Measurements from ENCODE around the gene ELANE. TPM values are rescaled to one million over a fixed set of nuclear protein-coding genes. Genes with fewer than 3 reads are reported as not detected.

ELANE gene
- total and polyA plus RNA-seq, 9 of the 15 experiments (the other 6 are each of a cell fraction or from before 2014, with no cell fraction given) = not detected

DNA sequence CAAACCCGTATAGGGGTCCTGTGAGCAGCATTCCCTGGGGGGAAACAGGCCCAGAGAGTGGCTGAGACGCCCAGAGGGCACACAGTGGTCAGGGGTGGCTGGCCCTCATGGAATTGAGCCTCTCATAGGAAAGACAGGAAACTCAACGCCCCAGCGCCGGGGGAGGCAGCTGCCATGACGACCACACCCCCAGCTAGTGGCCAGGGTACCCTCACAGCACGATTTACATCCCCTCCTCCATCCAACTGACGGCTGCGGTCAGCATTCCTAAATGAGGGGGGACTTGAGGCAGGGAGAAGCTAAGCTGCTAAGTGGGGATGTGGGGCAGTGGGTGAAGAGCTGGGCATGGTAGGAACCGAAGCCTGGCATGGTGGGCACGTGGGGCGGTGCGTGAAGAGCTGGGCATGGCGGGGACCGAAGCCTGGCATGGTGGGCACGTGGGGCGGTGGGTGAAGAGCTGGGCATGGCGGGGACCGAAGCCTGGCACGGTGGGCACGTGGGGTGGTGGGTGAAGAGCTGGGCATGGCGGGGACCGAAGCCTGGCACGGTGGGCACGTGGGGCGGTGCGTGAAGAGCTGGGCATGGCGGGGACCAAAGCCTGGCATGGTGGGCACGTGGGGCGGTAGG, 30.9 kb downstream of the ELANE start:
- Histone ChIP-seq H4K20me1 (replicated peaks; ENCODE audit: control insufficient read depth, insufficient read depth, low read length) (no peaks in the 10 kb centered on the region; the same call in 1 of the 2 replicates), H2AFZ (ENCODE audit: low read depth, low read length) (no peak overlapping the region), H3K9me3 (replicated peaks; ENCODE audit: control insufficient read depth, insufficient read depth, low read depth, low read length) (no peaks in the 10 kb centered on the region), H3K4me2 (ENCODE audit: insufficient read depth, low read length) (no peak overlapping the region), H3K79me2 (ENCODE audit: control insufficient read depth, insufficient read depth, low read length) (peaks cover 6% of the 10 kb centered on the region; the same call in 1 of the 3 replicates), H3K36me3 (ENCODE audit: control insufficient read depth, insufficient read depth, low read length) (peaks cover 71% of the 10 kb centered on the region), H3K4me1 (replicated peaks in 1 of 2; ENCODE audit: control insufficient read depth in 2 of 2, insufficient read depth in 2 of 2, low read length in 2 of 2) (peaks cover 0 to 51% of the 10 kb centered on the region in 2 experiments; a peak in 2 of 5 replicates), H3K9ac (ENCODE audit: insufficient read depth in 1 of 2, low read depth in 2 of 2, low read length in 2 of 2) (no peak overlapping the region), H3K9me1 (ENCODE audit: control insufficient read depth, insufficient read depth, low read length) (no peaks in the 10 kb centered on the region), H3K4me3 (no peak overlapping the region), H3K27ac (ENCODE audit: extremely low read depth, low read depth, low read length) (no peak overlapping the region), H3K27me3 (ENCODE audit: control insufficient read depth in 2 of 2, insufficient read depth in 2 of 2, low read length in 2 of 2) (no peaks in the 10 kb centered on the region)
- ATAC-seq (no peak), FAIRE-seq (no peak), DNase-seq (ENCODE audit: extremely low read depth in 1 of 4, low spot score in 3 of 4) (no peak)
- WGBS (ENCODE audit: insufficient coverage, low coverage, missing lambda C conversion rate) = 92% methylated on average over 9 of the region's 30 CpGs
- in situ Hi-C loops (cut with MboI) (no loop called here), intact Hi-C loops (cut with micrococcal nuclease) (no loop called here)
- ChIA-PET POLR2A (interaction anchor here (0.5 to 1.5 kb wide), 3 partner anchors 8 to 13 kb away, joined by 3 to 11 read pairs (median 6); partner anchors contain the start of genes MED16 and RNU6-9), CTCF (ENCODE audit: low intra/inter-chr PET ratio) (no interaction called here)
- TF ChIP-seq HNRNPL (IDR thresholded peaks at IDR 0.05; ENCODE audit: low read depth, low read length) = peak; percentile 90
- TF ChIP-seq RBFOX2 (IDR thresholded peaks at IDR 0.05; ENCODE audit: low read depth, low read length) = peak; percentile 39
- no peak for TF ChIP-seq ZC3H11A (IDR thresholded peaks at IDR 0.05; ENCODE audit: low read depth, low read length)
- no TSS peak for BruUV-seq (replicated peaks)

DNA sequence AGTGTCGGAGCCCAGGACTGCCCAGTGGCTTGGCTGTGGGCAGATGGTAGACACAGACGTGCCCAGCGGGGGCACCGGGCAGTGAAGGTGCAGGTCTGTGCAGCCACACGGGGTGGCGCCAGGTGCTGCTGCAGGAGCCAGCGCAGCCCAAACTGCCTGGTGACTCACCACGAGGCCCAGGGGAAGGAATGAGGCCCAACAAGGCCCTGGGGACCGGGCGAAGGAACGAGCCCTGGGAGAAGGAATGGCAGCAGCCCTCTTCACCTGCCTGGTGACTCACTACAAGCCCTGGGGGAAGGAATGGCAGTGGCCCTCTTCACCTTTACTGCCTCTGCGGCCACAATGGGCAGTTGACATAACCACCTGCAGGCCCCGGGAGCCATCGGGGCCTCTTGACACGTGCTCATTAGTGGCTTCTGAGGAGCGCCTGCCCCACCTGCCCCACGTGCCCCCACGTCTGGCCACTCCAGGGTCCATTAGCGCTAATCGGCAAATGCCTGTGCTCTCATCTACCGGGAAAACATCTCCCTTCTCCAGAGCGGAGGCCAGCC, 31.6 kb downstream of the ELANE start:
- TF ChIP-seq POLR2G (IDR thresholded peaks at IDR 0.05; ENCODE audit: low read depth, low read length) (peak; percentile 8), SNAPC5 (CRISPR knock-in tag; IDR thresholded peaks at IDR 0.05) (no peak)
- H3K79me2 ChIP-seq (ENCODE audit: control insufficient read depth, insufficient read depth, low read length) = peaks cover 12% of the 10 kb centered on the region
- POLR2A ChIA-PET = interaction anchor here (0.5 kb wide), 1 partner anchor 9 kb away, joined by 3 read pairs; no protein-coding TSS in a partner anchor
- H3K9me3 ChIP-seq (replicated peaks; ENCODE audit: control insufficient read depth, insufficient read depth, low read depth, low read length) = no peaks in the 10 kb centered on the region
- ATAC-seq = no peak
- H4K20me1 ChIP-seq (replicated peaks; ENCODE audit: control insufficient read depth, insufficient read depth, low read length) = no peaks in the 10 kb centered on the region; the same call in 1 of the 2 replicates
- peaks cover 76% of the 10 kb centered on the region for H3K36me3 ChIP-seq (ENCODE audit: control insufficient read depth, insufficient read depth, low read length)
- peaks cover 4 to 58% of the 10 kb centered on the region in 2 experiments; a peak in 4 of 5 replicates for H3K4me1 ChIP-seq (replicated peaks in 1 of 2; ENCODE audit: control insufficient read depth in 2 of 2, insufficient read depth in 2 of 2, low read length in 2 of 2)
- CTCF ChIA-PET (ENCODE audit: low intra/inter-chr PET ratio) = no interaction called here
- in situ Hi-C loops (cut with MboI) (no loop called here), intact Hi-C loops (cut with micrococcal nuclease) (no loop called here)
- FAIRE-seq = no peak
- no peak overlapping the region for H2AFZ ChIP-seq (ENCODE audit: low read depth, low read length)
- H3K9me1 ChIP-seq (ENCODE audit: control insufficient read depth, insufficient read depth, low read length) = no peaks in the 10 kb centered on the region
- BruUV-seq (replicated peaks) = no TSS peak
- 96% methylated on average over 11 of the region's 22 CpGs for WGBS (ENCODE audit: insufficient coverage, low coverage, missing lambda C conversion rate)
- no peak for DNase-seq (ENCODE audit: extremely low read depth in 1 of 4, low spot score in 3 of 4)
- no peak overlapping the region for H3K4me2 ChIP-seq (ENCODE audit: insufficient read depth, low read length)
- H3K27me3 ChIP-seq (ENCODE audit: control insufficient read depth in 2 of 2, insufficient read depth in 2 of 2, low read length in 2 of 2) = no peaks in the 10 kb centered on the region
- H3K4me3 ChIP-seq = no peak overlapping the region
- no peak overlapping the region; a peak in 1 of 4 replicates for H3K9ac ChIP-seq (ENCODE audit: insufficient read depth in 1 of 2, low read depth in 2 of 2, low read length in 2 of 2)
- H3K27ac ChIP-seq (ENCODE audit: extremely low read depth, low read depth, low read length) = no peak overlapping the region
